G401 (cell line): ENCODE results near the gene RETN. TPM values are rescaled to one million over a fixed set of nuclear protein-coding genes. Genes with fewer than 3 reads are reported as not detected.

Experiments
- total RNA-seq: library from RNA; depleted of rRNA; stranded (reverse); fragments of >200 nt; shearing (Covaris generic); gene quantifications from 2 replicates; pipeline ENCODE4 v1.2.3, GENCODE V29; 2014; rRNA removed

The RETN gene
- total RNA-seq, 1 experiment from 2014 or later: not detected

Other genes with a start within 250 kb of the RETN start
- gene PEX11G, start 180.0 kb upstream of the RETN start, total RNA-seq: 3.5 and 6.6 TPM in 2 replicates
- 25.3 and 40.1 TPM in 2 replicates for gene ZNF358, start 152.9 kb upstream of the RETN start, total RNA-seq
- 6.2 and 16.9 TPM in 2 replicates for gene MCOLN1, start 146.4 kb upstream of the RETN start, total RNA-seq
- 74.6 and 97.9 TPM in 2 replicates for gene PNPLA6, start 133.3 kb upstream of the RETN start, total RNA-seq
- gene CAMSAP3, start 73.2 kb upstream of the RETN start, total RNA-seq: 3.3 and 4.8 TPM in 2 replicates
- gene XAB2, start 39.5 kb upstream of the RETN start, total RNA-seq: 68.4 and 87.3 TPM in 2 replicates
- gene PET100, start 39.3 kb upstream of the RETN start, total RNA-seq: 31.2 and 80.2 TPM in 2 replicates
- not detected in 2 replicates for gene PCP2, start 35.3 kb upstream of the RETN start, total RNA-seq
- gene STXBP2, start 31.9 kb upstream of the RETN start, total RNA-seq: 0.20 TPM in 1 of 2 replicates, not detected in the other
- not detected in 2 replicates for gene MCEMP1, start 8.0 kb downstream of the RETN start, total RNA-seq
- gene TRAPPC5, start 11.8 kb downstream of the RETN start, total RNA-seq: 131 and 153 TPM in 2 replicates
- not detected in 2 replicates for gene FCER2, start 33.1 kb downstream of the RETN start, total RNA-seq
- gene CLEC4G, start 63.1 kb downstream of the RETN start, total RNA-seq: not detected in 2 replicates
- gene CD209, start 78.5 kb downstream of the RETN start, total RNA-seq: not detected in 2 replicates
- gene CLEC4M, start 94.2 kb downstream of the RETN start, total RNA-seq: not detected in 2 replicates
- gene EVI5L, start 161.2 kb downstream of the RETN start, total RNA-seq: 19.0 and 24.5 TPM in 2 replicates
- gene PRR36, start 205.3 kb downstream of the RETN start, total RNA-seq: 0.03 and 0.49 TPM in 2 replicates
- 0.49 TPM in 1 of 2 replicates, not detected in the other for gene LRRC8E, start 219.5 kb downstream of the RETN start, total RNA-seq
- gene MAP2K7, start 234.8 kb downstream of the RETN start, total RNA-seq: 14.2 and 16.2 TPM in 2 replicates
- not detected in 2 replicates for gene TGFBR3L, start 245.8 kb downstream of the RETN start, total RNA-seq